HFF-Myc (cell line): ENCODE measurements around the gene TMEM19.

Source experiments
- DNase-seq: peaks from one replicate; pipeline ENCODE4 v3.0.0-alpha.2; 2011; ENCODE audit warnings: low read depth; ENCODE audit errors: extremely low read depth
- H3K4me3 ChIP-seq: replicated peaks from 2 replicates; pipeline ENCODE4 v1.5.1; 2011; ENCODE audit warnings: low read depth, mild to moderate bottlenecking, control low read depth, low read length
- CTCF ChIP-seq: IDR thresholded peaks from 2 replicates; pipeline ENCODE4 v1.5.1; 2012; ENCODE audit warnings: mild to moderate bottlenecking, low read depth, low read length, control low read depth; ENCODE audit errors: missing control alignments

The TMEM19 gene

GRCh38 chr12:71704920-71705319, 19.0 kb downstream of the TMEM19 start:
- H3K4me3 ChIP-seq, result no peak overlapping the region
- no peak for TF ChIP-seq CTCF
- DNase-seq, result no peak

DNA sequence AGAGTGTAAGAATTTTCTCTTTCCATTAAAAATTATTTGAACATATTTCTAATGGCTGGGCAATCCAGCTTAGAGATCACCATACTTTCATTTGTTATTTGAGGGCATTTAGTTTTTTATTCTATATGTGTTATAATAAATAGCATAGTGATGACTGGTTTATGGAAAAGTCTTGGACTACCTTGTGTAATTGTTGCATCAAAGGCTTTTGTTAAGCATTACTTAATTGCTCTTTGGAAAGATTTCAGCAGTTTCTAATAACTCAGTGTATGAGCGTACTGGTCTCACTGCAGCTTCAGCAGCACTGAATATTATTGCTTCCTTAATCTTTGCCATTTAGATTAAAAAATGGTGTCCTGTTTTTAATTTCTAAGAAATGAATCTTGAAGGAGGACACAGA, 22.8 kb downstream of the TMEM19 start:
- DNase-seq, result no peak
- TF ChIP-seq CTCF, result no peak
- no peak overlapping the region for H3K4me3 ChIP-seq

DNA sequence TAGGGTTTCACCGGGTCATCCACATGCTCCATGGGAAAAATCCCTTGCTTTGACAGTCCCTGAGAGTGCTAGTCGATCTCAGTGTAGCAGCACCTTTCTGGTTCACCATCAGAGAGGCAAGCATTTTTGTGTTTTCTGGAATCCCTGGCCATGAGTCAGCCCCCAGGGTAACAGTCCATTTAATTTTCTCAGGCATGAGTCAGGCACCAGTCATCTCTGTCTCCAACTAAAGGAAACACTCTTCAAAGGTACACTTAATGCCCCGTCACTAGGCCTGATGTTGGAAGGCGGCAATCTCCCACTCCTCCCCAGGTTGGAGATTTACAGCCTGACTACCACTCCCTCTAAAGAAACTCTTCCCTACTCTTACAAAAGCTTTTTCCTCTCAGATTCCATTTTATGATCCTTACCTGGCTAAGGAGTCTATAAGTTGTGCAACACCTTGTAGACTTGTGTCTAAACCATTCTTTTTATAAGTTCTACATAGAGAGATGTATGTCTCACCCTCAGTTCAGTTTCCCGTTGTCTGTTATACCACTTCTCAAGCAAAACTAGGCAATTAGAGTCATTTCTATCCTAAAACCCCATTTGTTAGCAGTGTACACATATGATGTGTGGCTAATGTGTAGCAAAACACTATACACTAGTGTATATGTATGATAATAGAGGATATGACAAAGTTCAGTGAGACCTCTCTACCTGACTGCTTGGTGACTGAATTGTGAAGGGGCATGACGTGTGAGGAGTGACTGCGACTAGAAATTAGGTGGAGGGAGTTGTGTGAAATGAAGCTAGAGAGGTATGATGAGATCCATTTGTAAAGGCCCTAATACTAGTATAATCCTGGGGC, 24.6 kb downstream of the TMEM19 start:
- DNase-seq, result peak; percentile 55
- no peak for TF ChIP-seq CTCF
- H3K4me3 ChIP-seq, result no peak overlapping the region

DNA sequence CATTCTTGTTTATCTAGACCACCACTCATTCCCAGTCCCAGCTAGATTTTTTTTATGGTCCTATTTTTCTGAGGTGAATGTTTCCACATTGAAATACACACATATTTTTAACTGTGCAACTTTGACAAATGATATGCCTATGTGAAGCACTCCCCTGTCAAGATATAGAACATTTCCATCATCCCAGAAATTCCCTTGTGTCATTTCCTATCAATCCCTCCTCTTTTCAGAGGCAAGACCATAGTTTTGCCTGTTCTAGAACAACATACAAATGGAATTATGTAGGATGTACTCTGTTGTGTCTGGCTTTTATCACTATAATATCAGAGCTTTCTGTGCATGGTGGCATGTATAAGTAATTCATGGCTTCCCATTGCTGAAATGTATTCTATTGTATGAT, 32.7 kb downstream of the TMEM19 start:
- DNase-seq, result no peak
- TF ChIP-seq CTCF, result no peak
- no peak overlapping the region for H3K4me3 ChIP-seq

DNA sequence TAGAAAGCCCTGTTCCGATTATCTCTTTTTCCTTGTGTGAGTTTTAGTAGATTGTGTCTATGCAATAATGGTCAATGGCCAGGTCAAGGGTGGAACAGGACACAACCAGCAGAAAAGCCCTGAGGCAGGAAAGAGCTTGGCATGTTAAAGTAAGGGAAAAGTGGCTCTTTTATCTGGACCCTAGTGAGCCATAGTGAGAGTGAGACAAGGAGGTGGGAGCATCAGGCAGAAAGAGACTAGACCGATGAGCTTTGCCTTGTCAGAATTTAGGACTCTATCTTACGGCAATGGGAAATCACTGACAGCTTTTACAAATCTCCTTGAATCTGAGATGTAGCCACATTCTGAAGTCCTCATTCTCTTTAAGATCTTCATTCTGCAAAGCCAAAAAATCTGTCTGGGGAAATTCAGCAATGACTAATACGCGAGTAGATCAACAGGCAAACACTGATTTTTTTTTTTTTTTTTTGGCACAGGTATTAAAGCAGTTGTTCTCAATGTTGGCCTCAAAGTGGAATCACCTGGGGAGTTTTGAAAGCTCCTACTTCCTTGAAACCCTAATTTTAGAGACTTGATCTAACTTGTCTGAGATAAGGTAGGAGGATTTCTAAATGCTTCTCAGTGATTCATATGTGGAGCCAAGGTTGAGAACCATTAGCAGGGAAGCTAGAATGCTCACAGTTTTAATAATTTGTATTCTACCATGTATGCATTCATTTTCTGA, 33.9 kb downstream of the TMEM19 start:
- no peak for TF ChIP-seq CTCF
- DNase-seq, result no peak
- no peak overlapping the region for H3K4me3 ChIP-seq

DNA sequence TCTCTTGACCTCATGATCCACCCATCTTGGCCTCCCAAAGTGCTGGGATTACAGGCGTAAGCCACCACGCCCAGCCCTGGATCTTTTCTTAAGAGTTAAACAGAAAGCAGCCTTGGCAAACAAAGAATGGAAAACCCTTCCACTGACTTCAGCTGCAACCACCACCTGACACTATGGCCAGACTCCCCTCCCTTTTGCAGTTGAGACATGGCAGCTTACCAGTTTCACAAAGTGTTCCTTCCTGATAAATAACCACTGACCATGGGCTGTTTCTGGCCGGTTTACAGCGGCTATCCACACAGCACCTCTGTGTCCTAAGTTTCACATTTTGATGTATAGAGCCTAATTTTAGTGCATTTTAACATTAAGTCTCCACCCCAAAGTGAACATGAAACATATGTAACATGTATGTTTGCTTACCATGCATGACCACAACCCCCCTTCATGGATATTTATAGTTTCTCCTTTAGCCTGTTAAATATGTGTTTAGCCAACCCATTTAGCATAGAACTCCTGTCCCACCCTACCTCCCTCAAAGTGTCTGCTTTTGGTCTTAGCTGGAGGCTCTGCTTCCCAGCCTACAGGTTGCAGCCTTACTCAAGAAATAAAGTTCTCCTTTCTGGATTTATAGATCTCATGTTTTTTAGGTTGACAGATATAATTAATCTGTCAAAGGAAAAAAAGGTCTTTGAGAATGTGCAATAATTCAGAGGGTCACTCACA, 36.1 kb downstream of the TMEM19 start:
- no peak overlapping the region for H3K4me3 ChIP-seq
- no peak for TF ChIP-seq CTCF
- DNase-seq, result no peak
